ENCODE measurements around the gene CCDC117.
A peak's percentile ranks its signal among the peaks of the same experiment; 100 is the strongest.

CCDC117 gene

GRCh38 chr22:28810821-28811491, 38.5 kb downstream of the CCDC117 start:
- Histone ChIP-seq H3K9me3 (replicated peaks; ENCODE audit: low read length) (no peaks in the 10 kb centered on the region), H3K27me3 (ENCODE audit: control insufficient read depth, insufficient read depth, low read length) (no peaks in the 10 kb centered on the region), H3K36me3 (ENCODE audit: insufficient read depth, low read length) (no peaks in the 10 kb centered on the region), H3K9ac (ENCODE audit: low read depth, low read length) (no peak overlapping the region), H3K4me2 (ENCODE audit: low read length) (peak overlapping the region; percentile 29), H3K4me1 (ENCODE audit: control insufficient read depth, insufficient read depth, low read length) (no peaks in the 10 kb centered on the region), H3K4me3 (ENCODE audit: low read length) (no peak overlapping the region)

DNA sequence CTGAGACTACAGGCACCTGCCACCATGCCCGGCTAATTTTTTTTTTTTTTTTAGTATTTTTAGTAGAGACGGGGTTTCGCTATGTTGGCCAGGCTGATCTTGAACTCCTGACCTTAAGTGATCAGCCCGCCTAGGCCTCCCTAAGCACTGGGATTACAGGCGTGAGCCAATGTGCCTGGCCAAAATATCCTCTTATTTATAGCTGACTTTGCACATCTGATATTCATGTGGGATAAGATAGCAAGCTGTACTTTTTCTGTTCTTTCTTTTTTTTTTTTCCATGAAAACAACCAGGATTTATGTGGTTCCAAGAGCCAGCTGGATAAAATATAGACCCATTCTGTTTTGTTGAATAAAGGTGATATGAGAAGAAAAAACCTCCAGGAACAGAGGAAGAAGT, 40.0 kb downstream of the CCDC117 start:
- Histone ChIP-seq H3K36me3 (ENCODE audit: insufficient read depth, low read length) (no peaks in the 10 kb centered on the region), H3K9ac (ENCODE audit: low read depth, low read length) (no peak overlapping the region), H3K4me1 (ENCODE audit: control insufficient read depth, insufficient read depth, low read length) (no peaks in the 10 kb centered on the region), H3K27me3 (ENCODE audit: control insufficient read depth, insufficient read depth, low read length) (no peaks in the 10 kb centered on the region), H3K4me2 (ENCODE audit: low read length) (no peak overlapping the region), H3K4me3 (ENCODE audit: low read length) (no peak overlapping the region), H3K9me3 (replicated peaks; ENCODE audit: low read length) (no peaks in the 10 kb centered on the region)

DNA sequence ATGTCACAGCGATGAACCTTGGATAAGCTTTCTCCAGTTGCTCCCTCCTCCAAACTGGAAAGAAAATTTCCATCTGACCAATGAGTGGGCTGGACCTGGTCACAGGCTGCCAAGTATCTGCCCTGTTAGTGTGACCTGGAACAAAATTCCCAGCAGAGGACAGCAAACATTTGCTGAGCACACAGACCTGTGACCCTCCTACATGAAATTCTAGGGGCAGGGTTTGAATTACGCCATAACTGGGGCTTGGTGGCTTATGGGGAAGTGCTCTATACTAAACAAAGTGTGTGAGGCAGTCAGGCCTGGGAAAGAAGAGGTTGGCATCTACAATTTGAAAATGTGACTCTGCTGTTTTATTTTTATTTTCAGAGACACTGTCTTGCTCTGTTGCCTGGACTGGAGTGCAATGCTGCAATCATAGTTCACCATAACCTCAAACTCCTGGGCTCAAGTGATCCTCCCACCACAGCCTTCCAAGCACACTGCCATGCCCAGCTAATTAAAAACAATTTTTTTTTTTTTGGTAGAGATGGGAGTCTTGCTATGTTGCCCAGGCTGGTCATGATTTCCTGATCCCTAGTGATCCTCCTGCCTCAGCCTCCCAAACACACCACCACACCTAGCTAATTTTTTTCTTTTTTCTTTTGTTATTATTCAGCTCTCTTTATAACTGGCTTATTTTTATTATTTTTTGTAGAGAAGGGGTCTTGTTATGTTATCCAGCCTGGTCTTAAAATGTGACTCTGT, 41.5 kb downstream of the CCDC117 start:
- Histone ChIP-seq H3K27me3 (ENCODE audit: control insufficient read depth, insufficient read depth, low read length) (no peaks in the 10 kb centered on the region), H3K4me1 (ENCODE audit: control insufficient read depth, insufficient read depth, low read length) (no peaks in the 10 kb centered on the region), H3K9ac (ENCODE audit: low read depth, low read length) (no peak overlapping the region), H3K36me3 (ENCODE audit: insufficient read depth, low read length) (no peaks in the 10 kb centered on the region), H3K9me3 (replicated peaks; ENCODE audit: low read length) (no peaks in the 10 kb centered on the region), H3K4me3 (ENCODE audit: low read length) (no peak overlapping the region), H3K4me2 (ENCODE audit: low read length) (no peak overlapping the region)

GRCh38 chr22:28815111-28815510, 42.6 kb downstream of the CCDC117 start:
- H3K36me3 ChIP-seq (ENCODE audit: insufficient read depth, low read length): no peaks in the 10 kb centered on the region
- no peak overlapping the region for H3K4me3 ChIP-seq (ENCODE audit: low read length)
- no peaks in the 10 kb centered on the region for H3K9me3 ChIP-seq (replicated peaks; ENCODE audit: low read length)
- H3K4me2 ChIP-seq (ENCODE audit: low read length): no peak overlapping the region
- no peak overlapping the region for H3K9ac ChIP-seq (ENCODE audit: low read depth, low read length)
- no peaks in the 10 kb centered on the region for H3K4me1 ChIP-seq (ENCODE audit: control insufficient read depth, insufficient read depth, low read length)
- H3K27me3 ChIP-seq (ENCODE audit: control insufficient read depth, insufficient read depth, low read length): no peaks in the 10 kb centered on the region

- Histone ChIP-seq H3K4me1 (ENCODE audit: control insufficient read depth, insufficient read depth, low read length) (no peaks in the 10 kb centered on the region), H3K27me3 (ENCODE audit: control insufficient read depth, insufficient read depth, low read length) (no peaks in the 10 kb centered on the region)
Measured at GRCh38 chr22:28815729-28816128, 43.2 kb downstream of the CCDC117 start.

DNA sequence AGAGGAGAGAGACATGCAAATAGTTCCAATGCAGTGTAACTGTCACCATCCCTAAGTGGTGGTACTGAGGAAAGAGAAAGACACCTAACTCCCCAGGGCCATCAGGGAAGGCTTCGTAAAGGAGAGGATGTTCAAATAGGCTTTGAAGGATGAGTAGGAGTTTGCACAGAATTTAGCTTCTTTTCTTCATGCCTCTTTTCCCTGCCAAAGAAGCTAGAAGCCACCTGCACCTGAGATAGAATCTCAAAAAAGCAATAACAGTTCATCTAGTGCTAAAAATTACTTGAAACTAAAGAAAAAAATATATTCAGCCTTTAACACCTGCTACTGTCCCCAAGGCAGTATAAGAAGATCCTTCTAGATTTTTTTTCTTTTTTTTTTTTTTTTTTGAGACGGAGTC, 44.6 kb downstream of the CCDC117 start:
- Histone ChIP-seq H3K9ac (ENCODE audit: low read depth, low read length) (no peak overlapping the region), H3K4me3 (ENCODE audit: low read length) (no peak overlapping the region), H3K4me2 (ENCODE audit: low read length) (no peak overlapping the region), H3K27me3 (ENCODE audit: control insufficient read depth, insufficient read depth, low read length) (no peaks in the 10 kb centered on the region), H3K4me1 (ENCODE audit: control insufficient read depth, insufficient read depth, low read length) (no peaks in the 10 kb centered on the region), H3K9me3 (replicated peaks; ENCODE audit: low read length) (no peaks in the 10 kb centered on the region), H3K36me3 (ENCODE audit: insufficient read depth, low read length) (no peaks in the 10 kb centered on the region)

More at GRCh38 chr22:28815729-28816128, 43.2 kb downstream of the CCDC117 start:
- no peak overlapping the region for H3K4me2 ChIP-seq (ENCODE audit: low read length)
- no peak overlapping the region for H3K9ac ChIP-seq (ENCODE audit: low read depth, low read length)
- no peak overlapping the region for H3K4me3 ChIP-seq (ENCODE audit: low read length)
- H3K9me3 ChIP-seq (replicated peaks; ENCODE audit: low read length): no peaks in the 10 kb centered on the region
- H3K36me3 ChIP-seq (ENCODE audit: insufficient read depth, low read length): no peaks in the 10 kb centered on the region

GRCh38 chr22:28817919-28818859, 45.7 kb downstream of the CCDC117 start:
- no peak overlapping the region for H3K4me2 ChIP-seq (ENCODE audit: low read length)
- no peaks in the 10 kb centered on the region for H3K9me3 ChIP-seq (replicated peaks; ENCODE audit: low read length)
- no peaks in the 10 kb centered on the region for H3K36me3 ChIP-seq (ENCODE audit: insufficient read depth, low read length)
- H3K9ac ChIP-seq (ENCODE audit: low read depth, low read length): no peak overlapping the region
- H3K4me3 ChIP-seq (ENCODE audit: low read length): no peak overlapping the region
- H3K4me1 ChIP-seq (ENCODE audit: control insufficient read depth, insufficient read depth, low read length): no peaks in the 10 kb centered on the region
- H3K27me3 ChIP-seq (ENCODE audit: control insufficient read depth, insufficient read depth, low read length): no peaks in the 10 kb centered on the region

- Histone ChIP-seq H3K36me3 (ENCODE audit: insufficient read depth, low read length) (no peaks in the 10 kb centered on the region), H3K4me2 (ENCODE audit: low read length) (no peak overlapping the region), H3K9me3 (replicated peaks; ENCODE audit: low read length) (no peaks in the 10 kb centered on the region), H3K27me3 (ENCODE audit: control insufficient read depth, insufficient read depth, low read length) (no peaks in the 10 kb centered on the region), H3K9ac (ENCODE audit: low read depth, low read length) (no peak overlapping the region), H3K4me3 (ENCODE audit: low read length) (no peak overlapping the region), H3K4me1 (ENCODE audit: control insufficient read depth, insufficient read depth, low read length) (no peaks in the 10 kb centered on the region)
Measured at GRCh38 chr22:28819253-28820096, 47.0 kb downstream of the CCDC117 start.

GRCh38 chr22:28820885-28821284, 48.4 kb downstream of the CCDC117 start:
- H3K36me3 ChIP-seq (ENCODE audit: insufficient read depth, low read length): no peaks in the 10 kb centered on the region
- no peaks in the 10 kb centered on the region for H3K9me3 ChIP-seq (replicated peaks; ENCODE audit: low read length)
- no peak overlapping the region for H3K9ac ChIP-seq (ENCODE audit: low read depth, low read length)
- no peaks in the 10 kb centered on the region for H3K4me1 ChIP-seq (ENCODE audit: control insufficient read depth, insufficient read depth, low read length)
- no peak overlapping the region for H3K4me3 ChIP-seq (ENCODE audit: low read length)
- H3K27me3 ChIP-seq (ENCODE audit: control insufficient read depth, insufficient read depth, low read length): no peaks in the 10 kb centered on the region
- H3K4me2 ChIP-seq (ENCODE audit: low read length): no peak overlapping the region

DNA sequence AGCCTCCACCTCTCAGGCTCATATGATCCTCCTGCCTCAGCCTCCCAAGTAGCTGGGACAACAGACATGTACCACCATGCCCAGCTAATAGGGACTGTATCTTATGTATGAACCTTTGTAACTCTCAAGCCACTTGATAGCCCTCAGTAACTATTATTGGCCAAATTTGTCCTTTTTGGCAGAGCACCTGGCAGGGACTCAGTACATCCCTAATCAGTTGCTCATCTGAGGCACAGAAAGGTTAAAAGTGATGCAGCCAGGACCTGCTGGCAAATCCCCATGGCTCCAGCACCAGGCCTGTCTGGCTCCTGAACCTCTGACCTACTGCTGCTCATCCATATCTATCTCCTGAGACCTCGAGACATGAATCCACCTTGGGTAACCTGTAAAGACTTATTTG, 49.0 kb downstream of the CCDC117 start:
- no peaks in the 10 kb centered on the region for H3K9me3 ChIP-seq (replicated peaks; ENCODE audit: low read length)
- H3K36me3 ChIP-seq (ENCODE audit: insufficient read depth, low read length): no peaks in the 10 kb centered on the region
- no peaks in the 10 kb centered on the region for H3K27me3 ChIP-seq (ENCODE audit: control insufficient read depth, insufficient read depth, low read length)
- H3K4me3 ChIP-seq (ENCODE audit: low read length): no peak overlapping the region
- no peaks in the 10 kb centered on the region for H3K4me1 ChIP-seq (ENCODE audit: control insufficient read depth, insufficient read depth, low read length)
- H3K9ac ChIP-seq (ENCODE audit: low read depth, low read length): no peak overlapping the region
- H3K4me2 ChIP-seq (ENCODE audit: low read length): no peak overlapping the region

Data from skeletal muscle satellite cell (primary cell).